Measurements from ENCODE around the gene LRCOL1. TPM values are rescaled to one million over a fixed set of nuclear protein-coding genes. Genes with fewer than 3 reads are reported as not detected.
"Not testable (repeated sequence)": the region's sequence is repeated elsewhere in the genome, so short reads cannot be mapped to it uniquely, and the experiment has no call there.

The LRCOL1 gene
- total RNA-seq, 2 donors from 2014 or later = not detected

- intact Hi-C loops (cut with DNase I, micrococcal nuclease) = no loop called here
- ATAC-seq = no peak
- DNase-seq = no peak
Measured at GRCh38 chr12:132606927-132607326, 3.5 kb downstream of the LRCOL1 start.

- intact Hi-C loops (cut with DNase I, micrococcal nuclease) = no loop called here
- no peak for ATAC-seq
- DNase-seq = no peak
Measured at GRCh38 chr12:132606466-132606865, 3.9 kb downstream of the LRCOL1 start.

GRCh38 chr12:132605892-132606291 is 4.5 kb downstream of the LRCOL1 start:
- no peak for DNase-seq
- intact Hi-C loops (cut with DNase I, micrococcal nuclease) = no loop called here

GRCh38 chr12:132604668-132605441 is 5.5 kb downstream of the LRCOL1 start:
- DNase-seq (no peak), ATAC-seq (no peak)
- intact Hi-C loops (cut with DNase I, micrococcal nuclease) = no loop called here

More at GRCh38 chr12:132605892-132606291, 4.5 kb downstream of the LRCOL1 start:
- no peak for ATAC-seq

GRCh38 chr12:132604151-132604618 is 6.2 kb downstream of the LRCOL1 start:
- DNase-seq = no peak
- no peak for ATAC-seq
- intact Hi-C loops (cut with DNase I, micrococcal nuclease) = no loop called here

- intact Hi-C loops (cut with DNase I, micrococcal nuclease) = no loop called here
- DNase-seq = no peak
- peak; percentile 15 for ATAC-seq
Measured at GRCh38 chr12:132603240-132604150, 6.9 kb downstream of the LRCOL1 start.

GRCh38 chr12:132602572-132603239 is 7.7 kb downstream of the LRCOL1 start:
- DNase-seq = peak; percentile 60 to 87
- peak; percentile 84 for ATAC-seq
- intact Hi-C loops (cut with DNase I, micrococcal nuclease) = no loop called here

- DNase-seq = no peak
- no peak for ATAC-seq
- intact Hi-C loops (cut with DNase I, micrococcal nuclease) = no loop called here
Measured at GRCh38 chr12:132601171-132601883, 9.1 kb downstream of the LRCOL1 start.

GRCh38 chr12:132600048-132601032 is 10.0 kb downstream of the LRCOL1 start:
- DNase-seq (peak; percentile 54 to 86), ATAC-seq (peak; percentile 67)
- intact Hi-C loops (cut with DNase I, micrococcal nuclease) = no loop called here

- ATAC-seq; DNase-seq; intact Hi-C loops (cut with DNase I, micrococcal nuclease): not testable (repeated sequence)
Measured at GRCh38 chr12:132599502-132599901, 10.9 kb downstream of the LRCOL1 start.

- intact Hi-C loops (cut with DNase I, micrococcal nuclease) = no loop called here
- DNase-seq = peak in 1 of 2 donors; percentile 52
- ATAC-seq = no peak
Measured at GRCh38 chr12:132597333-132598316, 12.8 kb downstream of the LRCOL1 start.

GRCh38 chr12:132596016-132596415 is 14.4 kb downstream of the LRCOL1 start:
- intact Hi-C loops (cut with DNase I, micrococcal nuclease) = no loop called here
- DNase-seq (no peak), ATAC-seq (no peak)

- ATAC-seq (no peak), DNase-seq (no peak)
- intact Hi-C loops (cut with DNase I, micrococcal nuclease) = no loop called here
Measured at GRCh38 chr12:132595183-132595582, 15.2 kb downstream of the LRCOL1 start.

- ATAC-seq (peak; percentile 98), DNase-seq (peak; percentile 96 to 98)
- intact Hi-C loops (cut with DNase I, micrococcal nuclease) = no loop called here
Measured at GRCh38 chr12:132593938-132594358, 16.4 kb downstream of the LRCOL1 start.

GRCh38 chr12:132593521-132593920 is 16.9 kb downstream of the LRCOL1 start:
- ATAC-seq (peak; percentile 60), DNase-seq (peak in 1 of 2 donors; percentile 49)
- intact Hi-C loops (cut with DNase I, micrococcal nuclease) = no loop called here

- DNase-seq = no peak
- intact Hi-C loops (cut with DNase I, micrococcal nuclease) = no loop called here
- ATAC-seq = no peak
Measured at GRCh38 chr12:132593071-132593470, 17.3 kb downstream of the LRCOL1 start.
